GM18499 (cell line): Measurements from ENCODE around the gene GRIN2A.
"Not testable (repeated sequence)": the region's sequence is repeated elsewhere in the genome, so short reads cannot be mapped to it uniquely, and the experiment has no call there.

ENCODE experiments used
- ATAC-seq: cut with Tn5 transposase; IDR thresholded peaks from one replicate; pipeline ENCODE4 v1.9.1; 2021; ENCODE audit warnings: moderate number of reproducible peaks; ENCODE audit not compliant: insufficient read depth, unreplicated experiment

GRIN2A gene

DNA sequence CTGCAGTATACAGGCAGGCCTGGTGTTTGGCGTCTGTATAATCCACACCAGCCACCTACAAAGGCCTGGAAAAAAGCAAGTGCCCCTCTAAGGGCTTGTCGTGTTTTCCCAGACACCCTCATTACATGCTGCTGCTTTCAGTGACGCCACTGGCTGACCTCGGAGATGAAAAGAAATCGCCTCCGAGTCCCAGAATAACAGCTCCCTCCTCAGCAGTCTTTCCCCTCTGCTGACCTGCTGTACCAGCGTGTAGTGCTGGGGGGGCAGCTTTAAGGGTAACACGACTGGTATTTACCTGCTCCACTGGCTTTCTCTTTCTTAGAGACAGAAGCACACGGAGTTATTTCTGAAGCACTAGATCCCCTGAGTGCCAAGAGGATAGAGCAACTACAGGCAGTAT, 296.8 kb downstream of the GRIN2A start:
- no peak for ATAC-seq

DNA sequence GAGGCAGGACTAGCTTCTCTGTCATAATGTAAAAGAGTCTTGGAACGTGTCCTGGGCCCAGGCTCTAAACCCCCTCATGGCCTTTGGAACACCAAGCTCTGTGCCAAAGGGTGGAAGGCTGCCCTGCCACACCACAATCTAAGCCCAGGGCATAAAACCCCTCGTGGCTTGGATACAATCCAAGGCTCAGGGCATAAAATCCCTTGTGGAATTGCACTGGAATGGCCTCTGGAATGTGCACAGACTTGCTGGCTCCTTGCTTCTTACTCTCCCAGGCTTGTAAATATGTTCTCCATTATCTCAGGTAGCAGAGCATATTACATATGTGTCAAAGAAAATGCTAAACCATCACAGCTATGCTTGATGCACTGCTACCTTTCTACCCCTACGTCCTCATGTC, 306.2 kb downstream of the GRIN2A start:
- not testable (repeated sequence) for ATAC-seq

DNA sequence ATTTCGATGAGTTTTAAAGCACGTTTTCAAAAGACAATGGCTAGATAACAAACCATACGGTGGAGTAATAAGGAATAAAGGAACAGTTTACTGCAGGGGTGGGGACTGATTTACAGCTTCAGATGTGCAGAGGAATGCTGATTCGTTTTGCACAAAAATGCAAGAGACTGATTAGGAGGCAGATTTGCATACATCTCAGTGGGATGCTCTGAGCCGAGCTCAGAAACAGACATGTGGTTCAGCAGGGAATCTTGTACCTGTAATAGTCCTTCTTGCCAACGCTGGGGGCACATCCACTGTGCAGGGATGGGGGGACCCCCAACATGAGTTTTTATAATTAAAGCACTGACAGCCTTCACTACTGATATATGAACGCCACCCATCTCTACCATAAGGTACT, 308.0 kb downstream of the GRIN2A start:
- no peak for ATAC-seq

DNA sequence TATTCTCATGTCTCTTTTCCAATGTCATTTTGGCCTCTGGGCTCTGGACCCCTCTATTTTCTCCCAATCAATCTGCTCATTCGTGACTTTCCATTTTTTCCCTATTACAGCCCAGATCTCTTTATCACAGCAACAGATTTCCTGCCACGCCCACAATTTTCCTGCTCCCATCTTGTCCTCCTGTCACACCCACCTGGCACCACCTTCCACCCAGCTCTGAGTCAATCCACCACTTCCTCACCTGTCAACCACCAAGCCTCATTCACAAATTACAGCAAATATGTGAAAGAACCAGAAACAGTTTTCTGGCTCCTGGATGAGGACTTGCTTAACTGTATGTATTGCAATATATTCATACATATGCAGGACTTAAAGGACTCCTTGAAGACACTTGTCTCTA, 311.3 kb downstream of the GRIN2A start:
- no peak for ATAC-seq

DNA sequence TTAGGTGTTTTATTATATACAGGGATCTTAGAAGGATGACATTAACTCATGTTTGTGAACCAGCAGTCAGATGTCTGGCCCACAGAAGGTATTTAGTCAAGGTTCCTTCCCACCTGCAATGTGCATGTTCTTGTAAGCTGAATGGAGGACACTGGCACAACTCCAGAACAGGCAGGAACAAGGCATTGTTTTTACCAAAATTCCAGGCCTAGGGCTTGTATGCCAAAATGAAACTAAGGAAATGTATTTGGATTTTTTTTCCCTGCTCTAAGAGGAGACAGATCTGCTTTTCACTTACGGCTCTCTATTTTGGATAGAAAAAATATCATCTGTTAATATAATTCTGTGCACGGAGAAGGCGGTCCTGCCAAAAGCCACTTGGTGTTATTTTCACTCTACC, 312.5 kb downstream of the GRIN2A start:
- ATAC-seq, result no peak

DNA sequence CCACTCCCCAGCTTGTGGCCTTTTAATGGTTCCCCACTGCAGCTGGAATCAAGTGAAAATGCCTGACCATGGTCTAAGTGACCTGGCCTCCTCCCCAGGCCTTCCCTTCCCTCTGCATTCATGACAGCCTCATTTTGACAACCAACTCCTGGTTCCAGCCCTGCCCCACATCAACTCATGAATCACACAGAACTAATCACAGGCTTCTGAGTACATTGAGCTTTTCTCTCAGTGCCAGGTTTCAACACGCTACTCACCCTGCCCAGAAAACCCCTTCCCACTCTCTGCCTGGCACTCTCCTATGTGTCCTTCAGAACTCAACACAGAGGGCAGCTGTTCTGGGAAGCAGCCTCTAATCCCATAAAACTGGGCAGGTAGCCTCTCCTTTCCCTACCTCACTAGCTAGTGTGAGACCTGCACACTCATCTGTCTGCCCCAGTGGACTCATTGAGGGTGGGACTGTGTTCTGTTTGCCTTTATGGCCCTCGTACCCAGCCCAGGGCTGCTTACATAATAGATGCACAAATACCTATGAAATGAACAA, 313.6 kb downstream of the GRIN2A start:
- ATAC-seq, result no peak

DNA sequence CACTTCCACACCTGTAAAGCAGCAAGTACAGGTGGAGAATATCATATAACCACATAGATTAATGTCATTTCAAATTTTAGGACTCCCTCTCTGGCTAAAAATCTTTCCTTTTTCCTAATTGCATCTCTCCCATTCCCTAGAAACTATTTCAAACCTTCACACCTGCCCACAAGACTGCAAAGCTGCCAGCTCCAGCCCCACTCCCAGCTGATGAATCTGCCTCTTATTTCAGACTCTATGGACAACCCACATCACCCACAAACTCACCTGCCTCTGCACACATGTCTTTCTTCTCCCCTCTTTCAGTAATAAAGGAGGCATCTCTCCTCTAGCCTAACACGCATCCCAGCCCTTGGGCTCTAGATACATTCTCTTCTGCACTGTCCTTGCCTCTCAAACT, 315.1 kb downstream of the GRIN2A start:
- no peak for ATAC-seq

DNA sequence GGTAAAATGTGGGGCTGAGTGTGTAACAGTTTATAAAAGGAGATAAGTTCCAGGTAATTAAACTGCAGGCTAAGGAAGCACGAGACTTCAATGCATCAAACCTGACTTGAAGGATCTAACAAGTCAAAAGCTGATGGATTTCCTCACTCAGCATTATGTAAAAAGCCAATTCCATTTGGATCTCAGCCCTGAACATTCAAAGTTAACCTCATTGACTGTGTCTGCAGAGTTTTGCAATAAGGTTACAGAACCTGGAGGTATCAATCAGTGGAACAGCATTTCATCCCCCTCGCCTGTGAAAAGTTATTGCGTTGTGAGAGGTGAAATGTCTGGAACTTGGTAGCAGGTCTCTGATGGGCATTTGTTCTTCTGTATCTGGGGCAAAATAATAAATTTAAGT, 317.8 kb downstream of the GRIN2A start:
- no peak for ATAC-seq

DNA sequence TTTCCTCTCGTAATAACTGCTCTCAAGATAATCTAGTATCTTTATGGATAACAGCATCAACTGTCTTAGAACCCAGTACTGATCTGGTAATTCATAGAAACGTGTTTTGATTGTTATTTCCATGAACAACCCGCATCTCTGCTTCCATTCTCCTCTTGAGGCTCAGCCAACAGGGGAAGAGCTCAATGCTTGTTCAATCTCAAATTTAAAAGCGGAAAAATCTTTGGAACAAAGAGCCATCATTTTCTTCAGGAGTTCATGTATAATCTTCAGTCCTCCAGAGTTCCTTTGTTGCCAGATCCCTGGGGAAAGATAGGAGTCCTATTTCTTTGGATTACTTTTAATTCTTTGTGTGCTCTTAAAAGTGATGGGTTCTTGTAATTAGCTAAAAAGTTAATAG, 319.9 kb downstream of the GRIN2A start:
- ATAC-seq, result no peak

DNA sequence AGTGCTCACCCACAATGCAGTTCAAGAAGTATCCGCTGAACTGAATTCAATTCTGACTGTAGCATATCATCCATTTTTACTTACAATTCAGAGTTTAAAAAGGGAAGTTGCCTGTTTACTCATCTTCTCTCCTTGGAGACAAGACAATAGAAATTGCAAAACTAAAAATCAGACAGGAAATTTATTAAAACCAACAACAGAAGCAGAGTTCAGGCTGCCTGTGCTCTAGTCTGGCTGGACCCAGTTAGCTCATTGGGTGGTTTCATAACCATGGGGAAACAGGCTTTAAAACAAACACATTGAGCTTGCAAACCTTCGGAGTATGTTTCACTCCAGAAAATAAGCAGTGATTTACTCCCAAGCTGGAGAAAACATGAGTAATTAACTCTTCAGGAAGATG, 321.4 kb downstream of the GRIN2A start:
- no peak for ATAC-seq

DNA sequence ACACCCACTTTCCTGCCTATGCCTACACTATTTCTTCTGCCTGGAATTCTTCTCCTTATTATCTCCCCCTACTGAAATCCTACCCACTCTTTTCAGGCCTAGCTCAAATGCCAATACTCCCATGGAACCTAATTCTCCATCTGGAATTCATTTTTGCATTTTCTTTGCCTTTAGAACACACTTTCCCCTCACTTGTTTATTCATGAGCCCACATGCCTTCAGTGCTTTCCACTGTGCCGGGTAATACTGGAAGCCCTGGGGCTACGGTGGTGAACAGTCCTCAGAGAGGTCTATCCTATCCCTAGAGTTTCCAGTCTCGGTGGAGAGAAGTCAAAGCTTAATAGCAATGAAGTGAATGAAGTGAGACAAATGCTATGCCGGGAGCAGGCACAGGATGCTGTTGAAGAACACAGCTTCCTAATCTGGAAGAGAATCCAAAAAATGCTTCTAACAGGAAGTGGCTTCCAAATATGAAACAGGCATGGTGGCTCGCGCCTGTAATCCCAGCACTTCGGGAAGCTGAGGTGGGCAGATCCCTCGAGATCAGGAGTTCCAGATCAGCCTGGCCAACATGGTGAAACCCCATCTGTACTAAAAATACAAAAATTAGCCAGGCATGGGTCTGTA, 322.4 kb downstream of the GRIN2A start:
- ATAC-seq, result no peak

DNA sequence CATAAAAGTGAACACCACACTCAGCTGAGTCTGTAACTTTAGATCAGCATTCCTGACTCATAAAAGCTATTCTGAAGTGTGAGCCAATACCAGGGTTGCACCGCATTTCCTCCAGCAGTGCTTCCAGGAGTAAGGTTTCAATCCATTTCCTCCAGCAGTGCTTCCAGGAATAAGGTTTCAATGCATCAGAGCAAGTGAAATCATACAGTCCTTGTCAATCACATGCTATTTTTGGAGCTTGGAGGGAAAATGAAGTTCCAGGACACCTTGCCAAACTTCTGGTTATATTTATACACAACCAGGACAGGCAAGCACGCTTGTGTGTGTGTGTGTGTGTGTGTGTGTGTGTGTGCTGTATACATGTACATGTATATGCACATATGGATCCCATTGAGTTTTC, 327.6 kb downstream of the GRIN2A start:
- no peak for ATAC-seq

DNA sequence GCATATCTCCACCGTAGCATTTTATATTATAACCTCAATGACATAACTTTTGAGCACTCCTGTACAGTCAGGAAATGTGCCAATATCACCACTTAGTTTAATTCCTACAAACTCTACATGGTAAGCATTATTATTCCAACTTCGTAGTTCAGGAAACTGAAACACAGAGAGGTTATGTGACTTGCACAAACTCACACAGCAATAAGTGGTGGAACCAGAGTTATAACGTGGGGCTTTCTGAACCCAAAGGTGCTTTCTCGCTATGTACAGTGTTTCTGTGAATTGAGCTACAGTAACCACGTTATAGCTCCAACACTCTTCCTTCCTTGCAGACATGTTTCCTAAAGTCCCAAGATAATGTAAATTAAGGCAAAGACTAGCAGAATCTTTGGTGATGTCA, 330.2 kb downstream of the GRIN2A start:
- ATAC-seq, result no peak

DNA sequence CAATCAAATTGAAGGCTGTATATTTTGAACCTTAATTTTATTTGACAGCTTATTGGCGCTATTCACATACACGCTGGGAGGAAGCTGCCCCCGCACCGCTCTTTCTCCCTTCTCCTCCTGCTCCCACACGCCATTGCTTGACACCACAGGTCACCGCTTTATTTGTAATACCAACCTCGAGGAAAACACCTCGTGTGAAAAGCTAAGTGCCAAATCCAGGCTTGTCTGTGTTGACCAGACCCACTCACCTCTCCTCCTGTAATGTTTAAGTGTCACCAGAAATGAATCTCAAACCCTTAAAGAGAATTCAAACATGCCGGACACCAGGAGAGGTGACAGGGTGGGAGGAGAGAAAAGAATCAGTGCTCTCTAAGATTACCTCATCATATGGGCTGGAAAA, 331.4 kb downstream of the GRIN2A start:
- ATAC-seq, result no peak

DNA sequence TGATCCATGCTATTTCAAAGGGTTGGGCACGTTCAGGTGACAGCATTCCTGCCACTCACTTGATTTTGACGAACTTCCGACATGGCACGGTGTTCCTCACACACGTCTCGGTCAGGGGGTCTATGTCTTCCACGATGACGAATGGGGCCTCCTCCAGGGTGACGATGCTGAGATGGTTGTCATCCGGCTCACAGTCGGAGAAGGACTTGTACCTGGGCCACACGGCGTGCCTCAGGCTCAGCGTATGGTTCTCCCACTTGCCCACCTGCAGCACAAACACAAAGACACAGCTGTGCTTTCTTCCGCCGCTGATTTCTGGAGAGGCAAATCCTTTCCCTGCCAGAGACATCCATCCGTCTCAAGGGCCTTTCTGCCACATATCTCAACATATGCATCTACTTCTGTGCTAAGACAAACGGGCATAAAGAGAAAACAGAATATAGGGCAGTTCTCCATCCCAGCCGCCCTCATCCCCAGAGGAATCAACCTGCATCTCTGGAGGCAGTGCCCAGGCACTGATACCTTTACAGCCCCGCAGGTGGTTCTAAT, 332.5 kb downstream of the GRIN2A start:
- ATAC-seq, result no peak

DNA sequence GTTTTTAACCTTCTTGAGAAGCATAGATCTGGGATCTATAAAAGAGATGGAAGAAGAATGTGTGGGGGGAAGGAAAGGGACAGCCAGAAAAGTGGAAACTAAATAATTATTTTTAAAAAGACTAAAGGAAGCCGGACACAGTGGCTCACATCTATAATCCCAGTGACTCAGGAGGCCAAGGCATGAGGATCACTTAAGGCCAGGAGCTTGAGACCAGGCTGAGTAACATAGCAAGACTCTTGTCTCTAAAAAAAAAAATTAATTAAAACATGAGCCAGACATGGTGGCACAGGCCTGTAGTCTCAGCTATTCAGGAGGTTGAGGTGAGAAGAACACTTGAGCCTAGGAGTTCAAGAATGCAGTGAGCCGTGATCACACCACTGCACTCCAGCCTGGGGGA, 335.1 kb downstream of the GRIN2A start:
- ATAC-seq, result no peak

DNA sequence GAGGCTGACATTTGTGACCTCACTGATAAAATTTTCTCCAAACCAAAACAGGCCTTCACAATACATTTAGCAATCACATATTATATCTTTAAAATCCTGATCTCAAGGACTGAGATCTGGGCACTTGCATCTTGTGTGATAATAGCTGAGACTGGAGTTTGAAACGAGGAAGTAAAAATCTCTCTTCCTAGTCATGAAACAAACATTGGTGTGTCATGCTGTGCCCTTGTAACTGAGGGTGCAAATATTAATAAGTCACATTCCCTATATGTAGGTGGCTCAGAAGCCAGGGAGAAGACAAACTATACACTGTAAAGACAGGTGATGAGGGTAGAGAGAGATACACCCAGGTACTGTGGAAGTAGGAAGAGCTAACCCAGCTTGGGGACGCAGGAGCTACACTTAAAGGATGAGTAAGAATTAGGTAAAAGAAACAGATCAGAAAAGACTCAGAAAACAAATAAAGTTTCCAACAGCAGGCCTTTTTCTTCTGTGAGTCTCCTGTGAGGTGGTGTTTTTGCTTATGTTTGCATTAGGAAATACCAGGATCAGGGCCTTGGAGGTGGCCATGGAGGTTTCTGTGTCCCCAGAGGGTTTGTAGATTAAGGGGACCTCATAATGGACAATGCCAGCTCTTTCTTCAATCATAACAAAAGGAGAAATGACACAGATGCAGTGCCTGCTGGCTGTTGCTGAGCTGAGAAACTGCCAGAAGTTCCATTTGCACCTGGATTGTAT, 335.7 kb downstream of the GRIN2A start:
- no peak for ATAC-seq

DNA sequence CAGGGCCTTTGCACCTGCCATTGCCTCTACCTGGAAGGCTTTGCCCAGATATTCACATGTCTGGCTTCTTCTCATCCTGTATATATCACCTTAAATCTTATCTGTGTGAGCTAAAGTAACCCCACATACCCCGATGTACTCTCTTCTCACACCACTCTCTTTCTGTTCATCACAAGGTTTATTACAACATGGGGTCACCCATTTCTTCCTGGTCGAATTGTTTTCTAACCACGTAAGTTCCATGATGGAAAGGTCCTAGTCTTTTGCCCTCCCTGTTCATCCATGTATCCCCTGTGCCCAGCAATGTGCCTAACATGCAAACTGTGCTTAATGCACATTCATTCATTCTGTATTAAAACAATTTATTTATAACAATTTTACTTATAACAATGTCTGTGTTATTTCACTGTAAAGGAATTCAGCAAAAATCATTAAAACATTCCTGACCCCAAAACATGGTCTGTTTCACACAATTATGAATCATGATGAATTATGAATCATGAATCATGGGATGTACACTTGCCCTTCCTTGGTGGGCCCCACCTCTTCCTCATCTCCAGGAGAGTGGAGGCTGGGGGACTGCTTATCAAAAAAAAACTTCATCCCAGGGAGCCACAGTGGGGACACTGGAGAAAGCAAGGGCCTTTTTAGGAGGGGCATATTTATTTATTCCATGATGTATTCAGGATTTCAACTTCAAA, 336.4 kb downstream of the GRIN2A start:
- ATAC-seq, result no peak

DNA sequence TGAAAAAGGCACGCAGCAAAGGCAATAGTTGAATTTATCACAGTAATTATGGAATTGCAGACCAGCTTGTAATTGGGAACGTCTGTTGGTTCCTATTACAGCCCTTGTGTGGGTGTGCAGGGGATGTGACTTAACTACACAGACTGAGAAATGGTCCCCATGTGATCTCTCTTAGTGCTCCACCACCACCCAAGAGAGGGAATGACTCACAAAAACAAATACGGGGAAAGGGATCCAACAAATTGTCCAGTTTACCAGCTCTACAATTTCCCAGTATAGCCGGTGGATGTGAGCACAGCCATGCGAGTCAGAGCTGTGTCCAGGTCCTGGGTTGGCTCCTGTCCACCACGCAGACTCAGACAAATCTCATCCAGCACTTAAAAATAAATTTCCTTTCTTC, 337.9 kb downstream of the GRIN2A start:
- no peak for ATAC-seq

DNA sequence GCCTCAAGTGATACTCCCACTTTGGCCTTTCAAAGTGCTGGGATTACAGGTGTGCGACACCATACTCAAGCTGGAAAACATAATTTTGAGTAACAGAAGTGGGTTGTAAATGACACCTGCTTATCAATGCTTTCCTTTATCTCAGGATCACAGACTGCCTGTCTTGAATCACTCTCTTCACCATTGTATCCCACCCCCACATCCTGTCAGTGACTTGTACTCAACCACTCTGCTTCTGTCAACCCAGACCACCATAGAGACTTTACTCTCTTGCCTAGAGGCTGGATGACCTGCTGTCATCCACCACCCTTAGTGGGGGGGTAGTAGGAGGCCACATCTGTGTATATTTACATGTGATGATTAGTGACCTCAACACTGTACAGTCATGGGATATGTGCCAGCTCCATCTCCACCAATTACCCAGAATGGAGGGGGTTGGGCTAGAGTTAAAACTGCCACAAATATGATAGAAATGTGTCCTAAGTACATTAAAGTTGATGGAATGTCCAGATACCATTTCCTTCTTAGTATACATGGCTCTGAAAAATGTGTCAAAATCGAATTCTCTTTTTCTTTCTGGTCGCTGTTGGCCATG, 338.7 kb downstream of the GRIN2A start:
- ATAC-seq, result no peak
